Left kidney (tissue), 2 donors: Measurements from ENCODE around the gene SIX3. TPM values are rescaled to one million over a fixed set of nuclear protein-coding genes. Genes with fewer than 3 reads are reported as not detected.

Source experiments
- DNase-seq: peaks from one replicate; pipeline ENCODE4 v3.0.0-alpha.2; 2013
- polyA plus RNA-seq: library from polyadenylated mRNA; unstranded; fragments of 120-200 nt; gene quantifications from one replicate; pipeline ENCODE4 v1.2.1, GENCODE V29; 2013; ENCODE audit not compliant: insufficient read length

SIX3 gene
- polyA plus RNA-seq, 1 donor: not detected

GRCh38 chr2:44983836-44984604 is 42.5 kb downstream of the SIX3 start:
- no peak for DNase-seq

DNA sequence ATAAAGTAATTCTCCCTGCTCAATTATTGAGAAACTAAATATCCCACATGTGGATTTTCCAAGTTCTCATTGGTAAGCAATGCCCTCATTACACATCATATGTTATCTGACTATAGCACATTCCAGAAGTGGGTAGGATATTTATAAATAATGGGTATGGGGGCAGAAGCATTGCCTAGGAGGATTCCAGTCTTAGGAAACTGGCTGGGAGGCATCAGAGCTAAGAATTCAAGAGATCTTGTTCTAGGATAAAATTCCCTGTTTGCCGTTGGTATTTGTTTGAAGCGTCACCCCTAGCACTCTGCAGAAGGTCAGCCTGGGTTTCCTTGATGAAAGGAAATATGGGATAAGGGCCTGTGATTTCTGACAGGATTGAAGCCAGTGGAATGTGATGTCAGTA is 47.7 kb downstream of the SIX3 start:
- DNase-seq: no peak

- no peak for DNase-seq
These were observed 52.9 kb downstream of the SIX3 start for GRCh38 chr2:44994377-44994776.

Other genes starting within 250 kb of the SIX3 start
- 22.6 TPM for gene SIX2, start 67.8 kb downstream of the SIX3 start, polyA plus RNA-seq